ENCODE data around the gene LYAR.
"Not testable (repeated sequence)": the region's sequence is repeated elsewhere in the genome, so short reads cannot be mapped to it uniquely, and the experiment has no call there.

LYAR gene

DNA sequence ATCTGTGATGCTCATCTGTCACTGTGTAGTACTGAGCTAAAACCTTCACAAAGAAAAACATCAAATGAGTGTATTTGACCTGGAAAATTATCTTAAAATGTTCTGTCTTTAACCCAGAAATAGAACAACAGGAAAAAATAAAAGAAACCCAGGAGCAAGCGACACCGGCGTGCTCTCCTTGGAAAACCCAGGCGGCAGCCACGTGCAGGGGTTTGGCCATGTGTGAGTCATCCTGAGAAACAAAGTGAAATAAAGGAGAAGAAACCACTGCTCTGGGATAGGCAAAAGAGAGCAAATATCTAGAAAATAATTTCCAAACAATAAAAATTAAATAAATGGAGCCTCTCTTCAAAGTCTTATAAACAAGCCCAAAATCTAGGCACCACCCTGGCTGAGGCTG, 22.0 kb downstream of the LYAR start:
- no peak overlapping the region for H3K27ac ChIP-seq (ENCODE audit: low read depth, low read length, poor library complexity, severe bottlenecking)

DNA sequence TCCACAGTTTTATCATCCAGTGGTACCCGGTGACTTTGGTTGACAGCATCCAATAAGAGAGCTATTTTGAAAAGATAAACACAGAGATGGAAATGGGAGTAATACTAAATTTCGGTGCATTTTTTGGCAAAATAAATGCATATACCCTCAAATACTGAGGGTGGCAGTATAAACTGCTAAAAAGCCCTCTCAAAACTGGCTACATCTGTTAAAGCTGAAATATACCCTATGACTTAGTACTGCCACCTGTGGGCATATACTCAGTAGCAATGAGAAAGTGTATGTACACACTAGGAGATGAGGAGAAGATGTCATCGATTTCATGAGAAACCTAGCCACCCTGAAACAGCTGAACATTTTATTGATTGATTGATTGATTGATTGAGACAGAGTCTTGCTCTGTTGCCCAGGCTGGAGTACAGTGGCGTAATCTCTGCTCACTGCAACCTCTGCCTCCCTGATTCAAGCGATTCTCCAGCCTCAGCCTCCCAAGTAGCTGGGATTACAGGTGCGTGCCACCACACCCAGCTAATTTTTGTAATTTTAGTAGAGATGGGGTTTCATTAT, 29.7 kb downstream of the LYAR start:
- no peak overlapping the region for H3K4me2 ChIP-seq (ENCODE audit: low read length)
- no peaks in the 10 kb centered on the region for H3K27me3 ChIP-seq (ENCODE audit: insufficient read depth, low read length)
- H4K20me1 ChIP-seq (ENCODE audit: insufficient read depth, low read length) = no peaks in the 10 kb centered on the region
- H3F3A ChIP-seq (ENCODE audit: insufficient read depth, low read length) = no peaks in the 10 kb centered on the region
- H3K9me2 ChIP-seq (ENCODE audit: low read depth, low read length) = no peaks in the 10 kb centered on the region
- H3K4me3 ChIP-seq (ENCODE audit: low read depth, low read length, poor library complexity, severe bottlenecking) = no peak overlapping the region
- no peak overlapping the region for H3K27ac ChIP-seq (ENCODE audit: low read depth, low read length, poor library complexity, severe bottlenecking)
- H3K9me3 ChIP-seq (ENCODE audit: low read length) = no peaks in the 10 kb centered on the region
- TF ChIP-seq EZH2 (IDR thresholded peaks at IDR 0.05; ENCODE audit: borderline replicate concordance, low read length) = no peak
- peak; percentile 66 for TF ChIP-seq CTCF (IDR thresholded peaks at IDR 0.05; ENCODE audit: low read length)
- H3K79me2 ChIP-seq (ENCODE audit: insufficient read depth, low read length) = no peaks in the 10 kb centered on the region
- no peaks in the 10 kb centered on the region for H3K36me3 ChIP-seq (ENCODE audit: insufficient read depth, low read length)
- H2AFZ ChIP-seq (ENCODE audit: low read length) = no peak overlapping the region
- peaks cover 4% of the 10 kb centered on the region for H3K4me1 ChIP-seq (ENCODE audit: insufficient read depth, low read length, severe bottlenecking)
- no peak overlapping the region for H3K9ac ChIP-seq (ENCODE audit: low read length)

More for the DNA sequence above, 22.0 kb downstream of the LYAR start:
- Histone ChIP-seq H3K79me2 (ENCODE audit: insufficient read depth, low read length) (no peaks in the 10 kb centered on the region), H3K36me3 (ENCODE audit: insufficient read depth, low read length) (peaks cover 42% of the 10 kb centered on the region), H3K4me1 (ENCODE audit: insufficient read depth, low read length, severe bottlenecking) (no peaks in the 10 kb centered on the region), H3K9ac (ENCODE audit: low read length) (no peak overlapping the region), H4K20me1 (ENCODE audit: insufficient read depth, low read length) (no peaks in the 10 kb centered on the region), H2AFZ (ENCODE audit: low read length) (no peak overlapping the region), H3K9me2 (ENCODE audit: low read depth, low read length) (no peaks in the 10 kb centered on the region), H3K9me3 (ENCODE audit: low read length) (no peaks in the 10 kb centered on the region), H3K4me3 (ENCODE audit: low read depth, low read length, poor library complexity, severe bottlenecking) (no peak overlapping the region), H3K4me2 (ENCODE audit: low read length) (no peak overlapping the region), H3F3A (ENCODE audit: insufficient read depth, low read length) (no peaks in the 10 kb centered on the region), H3K27me3 (ENCODE audit: insufficient read depth, low read length) (no peaks in the 10 kb centered on the region)
- TF ChIP-seq CTCF (IDR thresholded peaks at IDR 0.05; ENCODE audit: low read length) = no peak
- TF ChIP-seq EZH2 (IDR thresholded peaks at IDR 0.05; ENCODE audit: borderline replicate concordance, low read length) = no peak

- H3K9ac ChIP-seq (ENCODE audit: low read length) = no peak overlapping the region
- H4K20me1 ChIP-seq (ENCODE audit: insufficient read depth, low read length) = no peaks in the 10 kb centered on the region
- no peaks in the 10 kb centered on the region for H3K9me2 ChIP-seq (ENCODE audit: low read depth, low read length)
- no peak overlapping the region for H3K4me3 ChIP-seq (ENCODE audit: low read depth, low read length, poor library complexity, severe bottlenecking)
- H3K4me1 ChIP-seq (ENCODE audit: insufficient read depth, low read length, severe bottlenecking) = peaks cover 4% of the 10 kb centered on the region
- TF ChIP-seq EZH2 (IDR thresholded peaks at IDR 0.05; ENCODE audit: borderline replicate concordance, low read length) (no peak), CTCF (IDR thresholded peaks at IDR 0.05; ENCODE audit: low read length) (no peak)
- H3K4me2 ChIP-seq (ENCODE audit: low read length) = no peak overlapping the region
- H3F3A ChIP-seq (ENCODE audit: insufficient read depth, low read length) = no peaks in the 10 kb centered on the region
- H2AFZ ChIP-seq (ENCODE audit: low read length) = no peak overlapping the region
- H3K27me3 ChIP-seq (ENCODE audit: insufficient read depth, low read length) = no peaks in the 10 kb centered on the region
- no peaks in the 10 kb centered on the region for H3K79me2 ChIP-seq (ENCODE audit: insufficient read depth, low read length)
- no peaks in the 10 kb centered on the region for H3K9me3 ChIP-seq (ENCODE audit: low read length)
- H3K27ac ChIP-seq (ENCODE audit: low read depth, low read length, poor library complexity, severe bottlenecking) = no peak overlapping the region
- no peaks in the 10 kb centered on the region for H3K36me3 ChIP-seq (ENCODE audit: insufficient read depth, low read length)
Measured at GRCh38 chr4:4259484-4260100, 30.4 kb downstream of the LYAR start.

DNA sequence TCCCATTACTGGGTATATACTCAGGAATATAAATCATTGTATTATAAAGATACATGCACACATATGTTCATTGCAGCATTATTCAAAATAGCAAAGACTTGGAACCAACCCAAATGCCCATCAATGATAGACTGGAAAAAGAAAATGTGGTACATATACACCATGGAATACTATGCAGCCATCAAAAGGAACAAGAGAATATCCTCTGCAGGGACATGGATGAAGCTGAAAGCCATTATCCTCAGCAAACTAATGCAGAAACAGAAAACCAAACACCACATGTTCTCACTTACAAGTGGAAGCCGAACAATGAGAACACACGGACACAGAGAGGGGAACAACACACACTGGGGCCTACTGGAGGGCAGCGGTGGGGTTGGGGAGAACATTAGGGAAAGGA, 32.2 kb downstream of the LYAR start:
- not testable (repeated sequence) for H4K20me1 ChIP-seq (ENCODE audit: insufficient read depth, low read length); H3K4me1 ChIP-seq (ENCODE audit: insufficient read depth, low read length, severe bottlenecking); H3K27me3 ChIP-seq (ENCODE audit: insufficient read depth, low read length); H3K4me2 ChIP-seq (ENCODE audit: low read length); H3K9me3 ChIP-seq (ENCODE audit: low read length); H3K27ac ChIP-seq (ENCODE audit: low read depth, low read length, poor library complexity, severe bottlenecking); H3K36me3 ChIP-seq (ENCODE audit: insufficient read depth, low read length); H3K9me2 ChIP-seq (ENCODE audit: low read depth, low read length); H3K9ac ChIP-seq (ENCODE audit: low read length); H3F3A ChIP-seq (ENCODE audit: insufficient read depth, low read length); H3K79me2 ChIP-seq (ENCODE audit: insufficient read depth, low read length); H3K4me3 ChIP-seq (ENCODE audit: low read depth, low read length, poor library complexity, severe bottlenecking); H2AFZ ChIP-seq (ENCODE audit: low read length)

Measured in OCI-LY1 (cell line).